Panc1 (cell line): ENCODE data around the gene SNED1. TPM values are rescaled to one million over a fixed set of nuclear protein-coding genes. Genes with fewer than 3 reads are reported as not detected.

Experiments used
- ATAC-seq: fragments of 200-7000 bp; cut with Tn5 transposase; 2 replicates; pipeline ENCODE4 v1.9.1; 2020; ENCODE audit warnings: mild to moderate bottlenecking, moderate library complexity
- BruUV-seq: library from RNA; stranded (reverse); fragments of 400-500 nt; replicated peaks from 2 replicates; lab custom pipeline; 2021; lab: Mats Ljungman, UMichigan
- CTCF ChIA-PET: fragments of 300-600 bp; sonication (Branson Sonifier 250); formaldehyde crosslinking; loops from one replicate; lab custom pipeline; 2022; ENCODE audit warnings: antibody characterized with exemption; lab: Charles Lee
- POLR2A ChIA-PET: fragments of 300-600 bp; sonication (Branson Sonifier 250); formaldehyde crosslinking; loops from one replicate; lab custom pipeline; 2022; ENCODE audit warnings: antibody characterized with exemption; lab: Charles Lee
- DNase-seq: peaks from one replicate; pipeline ENCODE4 v3.0.0-alpha.2; 2010; ENCODE audit warnings: low read depth, low spot score
- H3K27ac ChIP-seq: 2 replicates; pipeline ENCODE4 v1.5.1; 2011; ENCODE audit warnings: mild to moderate bottlenecking, low read length, inconsistent platforms
- H3K27me3 ChIP-seq: fragments of 200-500 bp; sonication (Bioruptor generic); 2 replicates; pipeline ENCODE4 v1.6.0; 2014; ENCODE audit warnings: low read length, inconsistent platforms; ENCODE audit not compliant: control insufficient read depth, insufficient read depth
- H3K36me3 ChIP-seq: fragments of 200-500 bp; sonication (Bioruptor generic); 2 replicates; pipeline ENCODE4 v1.5.1; 2014; ENCODE audit warnings: inconsistent platforms, mild to moderate bottlenecking, low read length, moderate library complexity; ENCODE audit not compliant: control insufficient read depth, insufficient read depth
- H3K4me1 ChIP-seq: 2 replicates; pipeline ENCODE4 v1.5.1; 2011; ENCODE audit warnings: inconsistent platforms, mild to moderate bottlenecking, low read length, moderate library complexity; ENCODE audit not compliant: control insufficient read depth, insufficient read depth
- H3K4me3 ChIP-seq, 2 experiments: 2 replicates each; pipeline ENCODE4 v1.5.1; 2011 to 2012; ENCODE audit warnings: low read depth in 2 of 2, low read length in 2 of 2, mild to moderate bottlenecking in 2 of 2, inconsistent platforms in 1 of 2, moderate library complexity in 1 of 2
- H3K9me3 ChIP-seq: fragments of 200-500 bp; sonication (Bioruptor generic); 2 replicates; pipeline ENCODE4 v1.5.1; 2014; ENCODE audit warnings: low read depth, mild to moderate bottlenecking, inconsistent platforms, low read length, moderate library complexity; ENCODE audit not compliant: control insufficient read depth, insufficient read depth
- POLR2AphosphoS5 ChIP-seq: IDR thresholded peaks from 2 replicates; pipeline ENCODE4 v1.6.1; 2012; ENCODE audit warnings: mild to moderate bottlenecking, low read depth, low read length, moderate library complexity
- SIN3A ChIP-seq: IDR thresholded peaks from 2 replicates; pipeline ENCODE4 v1.6.1; 2012; ENCODE audit warnings: low read depth, mild to moderate bottlenecking, low read length, moderate library complexity, borderline replicate concordance; ENCODE audit not compliant: insufficient read depth
- TCF7L2 ChIP-seq: IDR thresholded peaks from 2 replicates; pipeline ENCODE4 v1.6.1; 2011; ENCODE audit warnings: mild to moderate bottlenecking, low read depth, low read length, inconsistent platforms
- in situ Hi-C: cut with HindIII; loops from 2 replicates; pipeline ENCODE4 v1.10.0; 2016; ENCODE audit warnings: low sequenced_read_pairs, low pct_unique_long_range_greater_than_20kb
- intact Hi-C: fragments of 100-400 bp; cut with micrococcal nuclease; formaldehyde crosslinking; loops from one replicate; pipeline ENCODE4 v1.10.0; 2022; ENCODE audit not compliant: unreplicated experiment
- total RNA-seq: library from RNA; stranded (reverse); gene quantifications from one replicate; pipeline ENCODE4 v1.2.1, GENCODE V29; 2021; ENCODE audit not compliant: unreplicated experiment
- TF ChIP-seq, protein P1 (sequence below): fragments of 450-650 bp; IDR thresholded peaks from 2 replicates; pipeline ENCODE4 v1.5.1; 2017; ENCODE audit warnings: mild to moderate bottlenecking
- TF ChIP-seq, protein P2 (sequence below), 2 experiments: IDR thresholded peaks; 2 replicates each; pipeline ENCODE4 v1.6.1; 2011 to 2012; ENCODE audit warnings: low read depth in 2 of 2, control low read depth in 1 of 2, low read length in 1 of 2, mild to moderate bottlenecking in 1 of 2, moderate library complexity in 1 of 2; ENCODE audit not compliant: insufficient read depth in 1 of 2

SNED1 gene
- total RNA-seq, 1 experiment from 2014 or later, result 11.0 TPM

DNA sequence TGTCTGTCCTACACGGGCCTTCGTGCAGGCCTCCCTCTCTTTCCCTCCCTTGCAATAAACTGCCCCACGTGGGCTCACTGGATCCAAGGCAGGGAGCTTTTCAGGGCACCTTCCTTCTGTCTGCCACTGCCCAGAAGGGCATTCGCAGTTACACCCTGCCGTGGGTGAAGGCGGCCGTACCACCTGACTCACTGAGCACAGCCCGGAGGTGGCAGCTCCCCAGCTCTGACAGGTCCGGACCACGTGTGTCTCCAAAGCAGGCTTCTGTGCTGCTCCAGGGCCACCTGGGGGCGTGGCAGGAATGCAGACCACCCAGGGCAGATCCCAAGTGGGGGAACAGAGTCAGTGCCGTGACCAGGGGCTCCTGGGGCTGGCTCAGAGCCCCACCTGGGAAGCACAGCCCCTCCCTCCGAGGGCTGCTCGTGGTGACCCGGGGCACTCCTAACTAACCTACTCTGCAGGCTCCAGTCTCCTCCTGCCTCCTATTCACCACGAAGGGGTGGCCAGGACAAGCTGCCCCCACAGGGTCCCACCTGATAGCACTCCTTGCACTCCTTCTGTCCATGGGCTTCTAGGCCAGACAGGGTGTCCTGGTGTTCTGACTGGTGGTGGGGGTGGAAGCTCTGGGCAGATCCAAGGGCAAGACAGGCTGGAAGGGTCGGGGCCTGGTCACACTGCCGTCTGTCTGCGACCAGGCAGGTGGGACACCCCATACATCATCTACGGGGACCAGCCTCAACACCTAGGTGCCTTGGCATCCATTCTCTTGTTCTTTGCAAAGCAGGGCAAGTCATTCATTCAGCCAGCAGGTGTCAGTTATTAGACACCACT, 9.7 kb downstream of the SNED1 start:
- BruUV-seq, result no TSS peak
- CTCF ChIA-PET, result no interaction called here

DNA sequence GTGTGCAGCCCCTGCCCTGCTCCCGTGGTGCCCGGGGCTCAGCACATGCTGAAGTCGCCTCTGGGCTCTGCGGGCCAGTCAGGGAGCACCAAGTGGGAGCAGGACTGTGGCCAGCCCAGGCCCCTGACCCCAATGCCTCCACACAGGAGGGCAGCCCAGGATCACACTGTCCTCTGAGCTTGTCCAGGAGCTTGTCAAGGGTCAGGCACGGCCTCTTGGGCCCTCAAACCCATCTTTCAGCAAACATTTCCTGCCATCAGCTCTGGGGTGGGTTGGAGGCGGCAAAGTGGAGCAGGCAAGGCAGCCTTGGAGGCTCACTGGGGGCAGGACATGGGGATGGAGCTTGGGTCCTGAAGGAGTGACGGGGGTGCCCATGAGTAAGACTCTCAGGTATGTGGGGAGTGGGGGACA, 10.3 kb downstream of the SNED1 start:
- no TSS peak for BruUV-seq
- ATAC-seq (no peak), DNase-seq (no peak)
- no peaks in the 10 kb centered on the region for H3K27me3 ChIP-seq
- POLR2A ChIA-PET, result no interaction called here
- no peak overlapping the region for H3K4me3 ChIP-seq
- CTCF ChIA-PET, result no interaction called here
- in situ Hi-C loops (no loop called here), intact Hi-C loops (no loop called here)
- H3K27ac ChIP-seq, result no peak overlapping the region; the same call in 1 of the 2 replicates
- H3K36me3 ChIP-seq, result no peaks in the 10 kb centered on the region
- no peak for TF ChIP-seq POLR2AphosphoS5
- no peak for TF ChIP-seq TCF7L2
- TF ChIP-seq, protein P1, sequence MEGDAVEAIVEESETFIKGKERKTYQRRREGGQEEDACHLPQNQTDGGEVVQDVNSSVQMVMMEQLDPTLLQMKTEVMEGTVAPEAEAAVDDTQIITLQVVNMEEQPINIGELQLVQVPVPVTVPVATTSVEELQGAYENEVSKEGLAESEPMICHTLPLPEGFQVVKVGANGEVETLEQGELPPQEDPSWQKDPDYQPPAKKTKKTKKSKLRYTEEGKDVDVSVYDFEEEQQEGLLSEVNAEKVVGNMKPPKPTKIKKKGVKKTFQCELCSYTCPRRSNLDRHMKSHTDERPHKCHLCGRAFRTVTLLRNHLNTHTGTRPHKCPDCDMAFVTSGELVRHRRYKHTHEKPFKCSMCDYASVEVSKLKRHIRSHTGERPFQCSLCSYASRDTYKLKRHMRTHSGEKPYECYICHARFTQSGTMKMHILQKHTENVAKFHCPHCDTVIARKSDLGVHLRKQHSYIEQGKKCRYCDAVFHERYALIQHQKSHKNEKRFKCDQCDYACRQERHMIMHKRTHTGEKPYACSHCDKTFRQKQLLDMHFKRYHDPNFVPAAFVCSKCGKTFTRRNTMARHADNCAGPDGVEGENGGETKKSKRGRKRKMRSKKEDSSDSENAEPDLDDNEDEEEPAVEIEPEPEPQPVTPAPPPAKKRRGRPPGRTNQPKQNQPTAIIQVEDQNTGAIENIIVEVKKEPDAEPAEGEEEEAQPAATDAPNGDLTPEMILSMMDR, result no peak
- TF ChIP-seq SIN3A, result no peak
- TF ChIP-seq, protein P2, sequence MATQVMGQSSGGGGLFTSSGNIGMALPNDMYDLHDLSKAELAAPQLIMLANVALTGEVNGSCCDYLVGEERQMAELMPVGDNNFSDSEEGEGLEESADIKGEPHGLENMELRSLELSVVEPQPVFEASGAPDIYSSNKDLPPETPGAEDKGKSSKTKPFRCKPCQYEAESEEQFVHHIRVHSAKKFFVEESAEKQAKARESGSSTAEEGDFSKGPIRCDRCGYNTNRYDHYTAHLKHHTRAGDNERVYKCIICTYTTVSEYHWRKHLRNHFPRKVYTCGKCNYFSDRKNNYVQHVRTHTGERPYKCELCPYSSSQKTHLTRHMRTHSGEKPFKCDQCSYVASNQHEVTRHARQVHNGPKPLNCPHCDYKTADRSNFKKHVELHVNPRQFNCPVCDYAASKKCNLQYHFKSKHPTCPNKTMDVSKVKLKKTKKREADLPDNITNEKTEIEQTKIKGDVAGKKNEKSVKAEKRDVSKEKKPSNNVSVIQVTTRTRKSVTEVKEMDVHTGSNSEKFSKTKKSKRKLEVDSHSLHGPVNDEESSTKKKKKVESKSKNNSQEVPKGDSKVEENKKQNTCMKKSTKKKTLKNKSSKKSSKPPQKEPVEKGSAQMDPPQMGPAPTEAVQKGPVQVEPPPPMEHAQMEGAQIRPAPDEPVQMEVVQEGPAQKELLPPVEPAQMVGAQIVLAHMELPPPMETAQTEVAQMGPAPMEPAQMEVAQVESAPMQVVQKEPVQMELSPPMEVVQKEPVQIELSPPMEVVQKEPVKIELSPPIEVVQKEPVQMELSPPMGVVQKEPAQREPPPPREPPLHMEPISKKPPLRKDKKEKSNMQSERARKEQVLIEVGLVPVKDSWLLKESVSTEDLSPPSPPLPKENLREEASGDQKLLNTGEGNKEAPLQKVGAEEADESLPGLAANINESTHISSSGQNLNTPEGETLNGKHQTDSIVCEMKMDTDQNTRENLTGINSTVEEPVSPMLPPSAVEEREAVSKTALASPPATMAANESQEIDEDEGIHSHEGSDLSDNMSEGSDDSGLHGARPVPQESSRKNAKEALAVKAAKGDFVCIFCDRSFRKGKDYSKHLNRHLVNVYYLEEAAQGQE (IDR thresholded peaks at IDR 0.05; ENCODE audit: insufficient read depth in 1 of 2, low read depth in 2 of 2, low read length in 1 of 2), result no peak
- peaks cover 34% of the 10 kb centered on the region for H3K4me1 ChIP-seq
- H3K9me3 ChIP-seq, result peaks cover 10% of the 10 kb centered on the region; the same call in 1 of the 2 replicates

More for the DNA sequence above, 9.7 kb downstream of the SNED1 start:
- ATAC-seq (no peak), DNase-seq (no peak)
- Histone ChIP-seq H3K27me3 (no peaks in the 10 kb centered on the region), H3K36me3 (no peaks in the 10 kb centered on the region), H3K4me1 (peaks cover 34% of the 10 kb centered on the region), H3K27ac (no peak overlapping the region), H3K4me3 (no peak overlapping the region), H3K9me3 (peaks cover 13% of the 10 kb centered on the region; the same call in 1 of the 2 replicates)
- TF ChIP-seq POLR2AphosphoS5, result no peak
- TF ChIP-seq, protein P2 (IDR thresholded peaks at IDR 0.05; ENCODE audit: insufficient read depth in 1 of 2, low read depth in 2 of 2, low read length in 1 of 2), result no peak
- no peak for TF ChIP-seq SIN3A
- TF ChIP-seq, protein P1, result no peak
- no peak for TF ChIP-seq TCF7L2
- POLR2A ChIA-PET, result no interaction called here
- intact Hi-C loops, result no loop called here
- in situ Hi-C loops, result no loop called here
